Stomach (tissue), 4 donors: ENCODE results near the gene MCTP1.

Experiments used
- CTCF ChIP-seq, 7 experiments: fragments of 450-650 bp in 4 of 7; fragments of 200-600 bp in 3 of 7; sonication (generic) in 3 of 7; IDR thresholded peaks; one replicate each; pipeline ENCODE4 v1.5.1; 2016 to 2019; ENCODE audit warnings: antibody characterized with exemption in 7 of 7, control low read depth in 2 of 7, mild to moderate bottlenecking in 1 of 7
- POLR2A ChIP-seq, 4 donors: fragments of 450-650 bp; IDR thresholded peaks; one replicate each; pipeline ENCODE4 v1.6.1; 2016; ENCODE audit warnings: antibody characterized with exemption in 4 of 4, control low read depth in 2 of 4, mild to moderate bottlenecking in 1 of 4, moderate library complexity in 1 of 4
- POLR2AphosphoS5 ChIP-seq, 3 donors: sonication (generic); formaldehyde crosslinking; IDR thresholded peaks; one replicate each; pipeline ENCODE4 v1.6.1; 2016; ENCODE audit warnings: antibody characterized with exemption in 3 of 3

GRCh38 chr5:94776167-94776566 lies 508.7 kb downstream of the MCTP1 start:
- no peak for TF ChIP-seq POLR2AphosphoS5 (IDR thresholded peaks at IDR 0.05)
- TF ChIP-seq POLR2A (IDR thresholded peaks at IDR 0.05): no peak
- no peak for TF ChIP-seq CTCF (IDR thresholded peaks at IDR 0.05)
